HG03196 (cell line): ENCODE results near the gene ERMN.
"Not testable (repeated sequence)": the region's sequence is repeated elsewhere in the genome, so short reads cannot be mapped to it uniquely, and the experiment has no call there.

ENCODE experiments used
- ATAC-seq: cut with Tn5 transposase; IDR thresholded peaks from one replicate; pipeline ENCODE4 v1.9.1; 2021; ENCODE audit not compliant: unreplicated experiment

The ERMN gene

GRCh38 chr2:157325786-157326185 lies at the start of gene ERMN:
TSS of gene ERMN (minus strand) at chr2:157325824. CDS start at chr2:157325642, 182 bp downstream.
- ATAC-seq, result no peak

- ATAC-seq, result no peak
Measured at GRCh38 chr2:157375384-157375783, 49.8 kb upstream of the ERMN start.

GRCh38 chr2:157368508-157368907 lies 42.9 kb upstream of the ERMN start:
- ATAC-seq, result not testable (repeated sequence)

- ATAC-seq, result no peak
Measured at GRCh38 chr2:157367704-157368103, 42.1 kb upstream of the ERMN start.

GRCh38 chr2:157364257-157364974 lies 38.8 kb upstream of the ERMN start:
- ATAC-seq, result peak; percentile 95

GRCh38 chr2:157363612-157364101 lies 38.0 kb upstream of the ERMN start:
- ATAC-seq, result peak; percentile 73

GRCh38 chr2:157362627-157363026 lies 37.0 kb upstream of the ERMN start:
- ATAC-seq, result no peak

- ATAC-seq, result no peak
Measured at GRCh38 chr2:157361526-157361925, 35.9 kb upstream of the ERMN start.

- ATAC-seq, result no peak
Measured at GRCh38 chr2:157359628-157360027, 34.0 kb upstream of the ERMN start.

GRCh38 chr2:157355618-157356017 lies 30.0 kb upstream of the ERMN start:
- ATAC-seq, result no peak

- ATAC-seq, result no peak
Measured at GRCh38 chr2:157349949-157350515, 24.4 kb upstream of the ERMN start.

- ATAC-seq, result no peak
Measured at GRCh38 chr2:157348291-157348921, 22.8 kb upstream of the ERMN start.

- no peak for ATAC-seq
Measured at GRCh38 chr2:157345647-157346389, 20.2 kb upstream of the ERMN start.

GRCh38 chr2:157341381-157341780 lies 15.8 kb upstream of the ERMN start:
- not testable (repeated sequence) for ATAC-seq

GRCh38 chr2:157339965-157340655 lies 14.5 kb upstream of the ERMN start:
- no peak for ATAC-seq

- ATAC-seq, result no peak
Measured at GRCh38 chr2:157337978-157338377, 12.4 kb upstream of the ERMN start.

GRCh38 chr2:157336137-157337010 lies 10.8 kb upstream of the ERMN start:
- ATAC-seq, result no peak

- ATAC-seq, result no peak
Measured at GRCh38 chr2:157334797-157335196, 9.2 kb upstream of the ERMN start.

- no peak for ATAC-seq
Measured at GRCh38 chr2:157334335-157334734, 8.7 kb upstream of the ERMN start.
